PFSK-1 (cell line): ENCODE results near the gene PAQR8.

Experiments used
- POLR2AphosphoS5 ChIP-seq: IDR thresholded peaks from 2 replicates; pipeline ENCODE4 v1.6.1; 2012; ENCODE audit warnings: low read depth, mild to moderate bottlenecking, control low read depth, low read length, moderate library complexity
- TAF1 ChIP-seq: IDR thresholded peaks from 2 replicates; pipeline ENCODE4 v1.6.1; 2012; ENCODE audit warnings: low read length, control low read depth, borderline replicate concordance; ENCODE audit not compliant: insufficient read depth

GRCh38 chr6:52399511-52400312, 37.8 kb downstream of the PAQR8 start:
- TF ChIP-seq POLR2AphosphoS5, result no peak
- no peak for TF ChIP-seq TAF1
